Activated naive CD8-positive, alpha-beta T cell (primary cell): ENCODE data around the gene ZNF579.

Experiments used
- H3K27ac Mint-ChIP-seq: one replicate; pipeline ENCODE4 v1.8.0; 2021; ENCODE audit warnings: mixed read lengths
- H3K27me3 Mint-ChIP-seq: one replicate; pipeline ENCODE4 v1.8.0; 2021; ENCODE audit warnings: mixed read lengths
- H3K36me3 Mint-ChIP-seq: one replicate; pipeline ENCODE4 v1.8.0; 2021; ENCODE audit warnings: mixed read lengths
- H3K4me1 Mint-ChIP-seq: one replicate; pipeline ENCODE4 v1.8.0; 2021; ENCODE audit warnings: low read depth, mixed read lengths
- H3K4me3 Mint-ChIP-seq: one replicate; pipeline ENCODE4 v1.8.0; 2021; ENCODE audit warnings: mild to moderate bottlenecking, mixed read lengths
- H3K9me3 Mint-ChIP-seq: one replicate; pipeline ENCODE4 v1.8.0; 2021; ENCODE audit warnings: low read depth, mixed read lengths

ZNF579 gene

GRCh38 chr19:55615543-55616394, 35.1 kb upstream of the ZNF579 start:
- peaks cover 35% of the 10 kb centered on the region for H3K4me1 Mint-ChIP-seq
- no peak overlapping the region for H3K4me3 Mint-ChIP-seq
- no peaks in the 10 kb centered on the region for H3K9me3 Mint-ChIP-seq
- no peak overlapping the region for H3K27ac Mint-ChIP-seq
- no peaks in the 10 kb centered on the region for H3K27me3 Mint-ChIP-seq
- H3K36me3 Mint-ChIP-seq, result no peaks in the 10 kb centered on the region

DNA sequence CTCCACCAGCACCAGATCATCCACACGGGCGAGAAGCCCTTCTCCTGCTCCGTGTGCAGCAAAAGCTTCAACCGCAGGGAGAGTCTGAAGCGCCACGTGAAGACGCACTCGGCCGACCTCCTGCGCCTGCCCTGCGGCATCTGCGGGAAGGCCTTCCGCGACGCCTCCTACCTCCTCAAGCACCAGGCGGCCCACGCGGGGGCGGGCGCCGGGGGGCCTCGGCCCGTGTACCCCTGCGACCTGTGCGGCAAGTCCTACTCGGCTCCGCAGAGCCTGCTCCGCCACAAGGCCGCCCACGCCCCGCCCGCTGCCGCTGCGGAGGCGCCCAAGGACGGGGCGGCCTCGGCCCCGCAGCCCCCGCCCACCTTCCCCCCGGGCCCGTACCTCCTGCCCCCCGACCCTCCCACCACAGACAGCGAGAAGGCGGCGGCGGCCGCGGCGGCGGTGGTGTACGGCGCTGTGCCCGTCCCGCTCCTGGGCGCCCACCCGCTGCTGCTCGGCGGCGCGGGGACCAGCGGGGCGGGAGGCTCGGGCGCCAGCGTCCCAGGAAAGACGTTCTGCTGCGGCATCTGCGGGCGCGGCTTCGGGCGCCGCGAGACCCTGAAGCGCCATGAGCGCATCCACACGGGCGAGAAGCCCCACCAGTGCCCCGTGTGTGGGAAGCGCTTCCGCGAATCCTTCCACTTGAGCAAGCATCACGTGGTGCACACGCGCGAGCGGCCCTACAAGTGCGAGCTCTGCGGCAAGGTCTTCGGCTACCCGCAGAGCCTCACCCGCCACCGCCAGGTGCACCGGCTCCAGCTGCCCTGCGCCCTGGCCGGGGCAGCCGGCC, 34.3 kb upstream of the ZNF579 start:
- Mint-ChIP-seq H3K27ac (no peak overlapping the region), H3K4me3 (no peak overlapping the region), H3K36me3 (no peaks in the 10 kb centered on the region), H3K4me1 (peaks cover 34% of the 10 kb centered on the region), H3K9me3 (no peaks in the 10 kb centered on the region), H3K27me3 (no peaks in the 10 kb centered on the region)

- no peak overlapping the region for H3K4me3 Mint-ChIP-seq
- H3K27me3 Mint-ChIP-seq, result no peaks in the 10 kb centered on the region
- H3K9me3 Mint-ChIP-seq, result no peaks in the 10 kb centered on the region
- H3K4me1 Mint-ChIP-seq, result peaks cover 33% of the 10 kb centered on the region
- no peak overlapping the region for H3K27ac Mint-ChIP-seq
- no peaks in the 10 kb centered on the region for H3K36me3 Mint-ChIP-seq
Measured at GRCh38 chr19:55613930-55614710, 33.5 kb upstream of the ZNF579 start.

- Mint-ChIP-seq H3K27ac (no peak overlapping the region), H3K4me3 (no peak overlapping the region)
Measured at GRCh38 chr19:55613396-55613795, 32.7 kb upstream of the ZNF579 start.

GRCh38 chr19:55611983-55612645, 31.5 kb upstream of the ZNF579 start:
- H3K9me3 Mint-ChIP-seq, result no peaks in the 10 kb centered on the region
- peaks cover 2% of the 10 kb centered on the region for H3K36me3 Mint-ChIP-seq
- H3K4me3 Mint-ChIP-seq, result no peak overlapping the region
- no peaks in the 10 kb centered on the region for H3K27me3 Mint-ChIP-seq
- peak overlapping the region; percentile 28 for H3K27ac Mint-ChIP-seq
- H3K4me1 Mint-ChIP-seq, result peaks cover 41% of the 10 kb centered on the region

More at GRCh38 chr19:55613396-55613795, 32.7 kb upstream of the ZNF579 start:
- no peaks in the 10 kb centered on the region for H3K36me3 Mint-ChIP-seq
- peaks cover 34% of the 10 kb centered on the region for H3K4me1 Mint-ChIP-seq
- H3K27me3 Mint-ChIP-seq, result no peaks in the 10 kb centered on the region
- no peaks in the 10 kb centered on the region for H3K9me3 Mint-ChIP-seq

- H3K27me3 Mint-ChIP-seq, result no peaks in the 10 kb centered on the region
- no peak overlapping the region for H3K4me3 Mint-ChIP-seq
- H3K9me3 Mint-ChIP-seq, result no peaks in the 10 kb centered on the region
- peaks cover 2% of the 10 kb centered on the region for H3K36me3 Mint-ChIP-seq
- peak overlapping the region; percentile 34 for H3K27ac Mint-ChIP-seq
- peaks cover 48% of the 10 kb centered on the region for H3K4me1 Mint-ChIP-seq
Measured at GRCh38 chr19:55611300-55611982, 30.8 kb upstream of the ZNF579 start.

DNA sequence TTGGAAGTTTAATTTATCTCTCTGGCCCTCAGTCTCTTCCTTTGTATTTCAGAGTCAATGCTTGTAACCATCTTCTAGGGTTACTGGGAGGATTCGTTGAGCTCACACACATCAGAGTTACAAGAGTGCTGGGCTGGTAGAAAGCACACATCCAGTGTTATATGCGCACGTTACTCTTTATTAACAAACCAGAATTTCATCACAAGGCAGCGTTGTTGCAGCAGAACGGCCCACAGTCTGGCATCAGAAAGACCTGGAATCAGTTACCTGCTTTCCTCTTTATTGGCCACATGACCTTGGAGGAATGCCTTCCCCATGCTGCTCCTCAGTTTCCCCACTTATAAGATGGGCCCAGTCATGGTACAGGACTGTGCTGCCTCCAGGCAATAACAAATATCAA, 28.7 kb upstream of the ZNF579 start:
- Mint-ChIP-seq H3K9me3 (no peaks in the 10 kb centered on the region), H3K27ac (peak overlapping the region; percentile 56), H3K36me3 (peaks cover 2% of the 10 kb centered on the region), H3K4me3 (no peak overlapping the region), H3K4me1 (peaks cover 58% of the 10 kb centered on the region), H3K27me3 (no peaks in the 10 kb centered on the region)

- H3K27me3 Mint-ChIP-seq, result no peaks in the 10 kb centered on the region
- peak overlapping the region; percentile 97 for H3K27ac Mint-ChIP-seq
- H3K4me3 Mint-ChIP-seq, result peak overlapping the region; percentile 97
- H3K4me1 Mint-ChIP-seq, result peaks cover 59% of the 10 kb centered on the region
- H3K9me3 Mint-ChIP-seq, result no peaks in the 10 kb centered on the region
- peaks cover 2% of the 10 kb centered on the region for H3K36me3 Mint-ChIP-seq
Measured at GRCh38 chr19:55606817-55607216, 26.2 kb upstream of the ZNF579 start.

DNA sequence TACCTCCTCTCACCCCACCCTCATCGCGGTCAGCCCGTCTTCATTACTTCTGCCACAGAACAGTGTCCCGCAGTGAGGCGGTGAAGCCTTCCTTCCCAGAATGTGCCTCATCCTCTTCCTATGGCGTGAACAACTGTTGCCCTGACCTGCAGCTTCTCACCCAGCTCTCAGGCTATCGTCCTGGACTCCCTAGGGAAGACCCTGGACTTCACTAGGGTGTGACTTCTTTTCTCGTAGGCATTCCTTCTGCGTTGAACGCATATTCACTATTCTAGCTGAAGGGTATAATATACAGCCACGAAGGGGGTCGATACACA, 25.8 kb upstream of the ZNF579 start:
- H3K36me3 Mint-ChIP-seq, result peaks cover 2% of the 10 kb centered on the region
- peaks cover 59% of the 10 kb centered on the region for H3K4me1 Mint-ChIP-seq
- no peaks in the 10 kb centered on the region for H3K27me3 Mint-ChIP-seq
- H3K9me3 Mint-ChIP-seq, result no peaks in the 10 kb centered on the region
- H3K27ac Mint-ChIP-seq, result peak overlapping the region; percentile 97
- H3K4me3 Mint-ChIP-seq, result peak overlapping the region; percentile 97

GRCh38 chr19:55605637-55606470, 25.2 kb upstream of the ZNF579 start, which contains the start of gene ZNF865:
ZNF865 (plus strand) TSS chr19:55605647; CDS start chr19:55613619, 7,972 bp downstream.
- Mint-ChIP-seq H3K9me3 (no peaks in the 10 kb centered on the region), H3K27ac (peak within 1 kb of the TSS; percentile 97)

GRCh38 chr19:55605207-55605636, 24.6 kb upstream of the ZNF579 start:
- Mint-ChIP-seq H3K4me3 (peak overlapping the region; percentile 93), H3K9me3 (no peaks in the 10 kb centered on the region), H3K27me3 (no peaks in the 10 kb centered on the region), H3K27ac (peak overlapping the region; percentile 94), H3K4me1 (peaks cover 53% of the 10 kb centered on the region), H3K36me3 (peaks cover 2% of the 10 kb centered on the region)

More at GRCh38 chr19:55605637-55606470, 25.2 kb upstream of the ZNF579 start, which contains the start of gene ZNF865:
- Mint-ChIP-seq H3K27me3 (no peaks in the 10 kb centered on the region), H3K36me3 (peaks cover 2% of the 10 kb centered on the region), H3K4me1 (peaks cover 59% of the 10 kb centered on the region), H3K4me3 (peak within 1 kb of the TSS; percentile 97)

GRCh38 chr19:55603581-55604292, 23.1 kb upstream of the ZNF579 start:
- Mint-ChIP-seq H3K4me3 (peak overlapping the region; percentile 46), H3K27me3 (no peaks in the 10 kb centered on the region), H3K9me3 (no peaks in the 10 kb centered on the region), H3K27ac (peak overlapping the region; percentile 28), H3K4me1 (peaks cover 47% of the 10 kb centered on the region), H3K36me3 (peaks cover 2% of the 10 kb centered on the region)
